Measurements from ENCODE around the gene SKIC8.

SKIC8 gene

GRCh38 chr15:78272776-78273175, 26.6 kb downstream of the SKIC8 start:
- TF ChIP-seq FOXM1 (IDR thresholded peaks at IDR 0.05; ENCODE audit: borderline replicate concordance, low read depth) = no peak
- TF ChIP-seq MAX (IDR thresholded peaks at IDR 0.05) = no peak
- TF ChIP-seq TAF1 (IDR thresholded peaks at IDR 0.05; ENCODE audit: low read depth) = no peak
- no peak for TF ChIP-seq CEBPB (IDR thresholded peaks at IDR 0.05)
- TF ChIP-seq EP300 (IDR thresholded peaks at IDR 0.05; ENCODE audit: borderline replicate concordance) = no peak
- TF ChIP-seq TEAD4 (IDR thresholded peaks at IDR 0.05) = no peak
- TF ChIP-seq RAD21 (IDR thresholded peaks at IDR 0.05; ENCODE audit: low read depth) = no peak
- TF ChIP-seq REST (IDR thresholded peaks at IDR 0.05; ENCODE audit: low read depth) = no peak

- TF ChIP-seq TCF12 (IDR thresholded peaks at IDR 0.05; ENCODE audit: low read depth) (no peak), YY1 (IDR thresholded peaks at IDR 0.05; ENCODE audit: low read depth) (no peak), USF1 (IDR thresholded peaks at IDR 0.05) (no peak), EP300 (IDR thresholded peaks at IDR 0.05; ENCODE audit: borderline replicate concordance) (no peak), REST (IDR thresholded peaks at IDR 0.05; ENCODE audit: low read depth) (no peak), MAX (IDR thresholded peaks at IDR 0.05) (no peak), ZBTB7A (IDR thresholded peaks at IDR 0.05; ENCODE audit: low read depth) (no peak), CREB1 (IDR thresholded peaks at IDR 0.05; ENCODE audit: low read depth) (no peak), EGR1 (IDR thresholded peaks at IDR 0.05) (no peak), CEBPB (IDR thresholded peaks at IDR 0.05) (no peak), FOXM1 (IDR thresholded peaks at IDR 0.05; ENCODE audit: borderline replicate concordance, low read depth) (no peak), RAD21 (IDR thresholded peaks at IDR 0.05; ENCODE audit: low read depth) (no peak), TAF1 (IDR thresholded peaks at IDR 0.05; ENCODE audit: low read depth) (no peak), TEAD4 (IDR thresholded peaks at IDR 0.05) (no peak), NFIC (IDR thresholded peaks at IDR 0.05) (no peak)
These were observed 27.1 kb downstream of the SKIC8 start for GRCh38 chr15:78272316-78272715.

- TF ChIP-seq TCF12 (IDR thresholded peaks at IDR 0.05; ENCODE audit: low read depth) (no peak), CEBPB (IDR thresholded peaks at IDR 0.05) (no peak), NFIC (IDR thresholded peaks at IDR 0.05) (no peak), ZBTB7A (IDR thresholded peaks at IDR 0.05; ENCODE audit: low read depth) (no peak), EP300 (IDR thresholded peaks at IDR 0.05; ENCODE audit: borderline replicate concordance) (no peak), REST (IDR thresholded peaks at IDR 0.05; ENCODE audit: low read depth) (no peak), FOXM1 (IDR thresholded peaks at IDR 0.05; ENCODE audit: borderline replicate concordance, low read depth) (no peak), TAF1 (IDR thresholded peaks at IDR 0.05; ENCODE audit: low read depth) (no peak)
These were observed 32.6 kb downstream of the SKIC8 start for GRCh38 chr15:78266806-78267205.

- TF ChIP-seq RAD21 (IDR thresholded peaks at IDR 0.05; ENCODE audit: low read depth) (no peak), EP300 (IDR thresholded peaks at IDR 0.05; ENCODE audit: borderline replicate concordance) (no peak), MAX (IDR thresholded peaks at IDR 0.05) (no peak), USF1 (IDR thresholded peaks at IDR 0.05) (no peak), TCF12 (IDR thresholded peaks at IDR 0.05; ENCODE audit: low read depth) (no peak), TEAD4 (IDR thresholded peaks at IDR 0.05) (no peak), YY1 (IDR thresholded peaks at IDR 0.05; ENCODE audit: low read depth) (no peak)
These were observed 33.2 kb downstream of the SKIC8 start for GRCh38 chr15:78266229-78266628.

All from Ishikawa (cell line).